Epithelial cell of esophagus (primary cell): ENCODE results near the gene HLA-DQB2.
"Not testable (repeated sequence)": the region's sequence is repeated elsewhere in the genome, so short reads cannot be mapped to it uniquely, and the experiment has no call there.

ENCODE experiments used
- DNase-seq: peaks from one replicate; pipeline ENCODE4 v3.0.0; 2010; ENCODE audit warnings: low read depth
- H3K4me3 ChIP-seq: 2 replicates; pipeline ENCODE4 v1.5.1; 2011; ENCODE audit warnings: mild to moderate bottlenecking, low read length, control low read depth
- CTCF ChIP-seq: IDR thresholded peaks from 2 replicates; pipeline ENCODE4 v1.5.1; 2011; ENCODE audit warnings: low read depth, mild to moderate bottlenecking, low read length, control low read depth, inconsistent platforms; ENCODE audit not compliant: insufficient read depth; ENCODE audit errors: missing control alignments

HLA-DQB2 gene

DNA sequence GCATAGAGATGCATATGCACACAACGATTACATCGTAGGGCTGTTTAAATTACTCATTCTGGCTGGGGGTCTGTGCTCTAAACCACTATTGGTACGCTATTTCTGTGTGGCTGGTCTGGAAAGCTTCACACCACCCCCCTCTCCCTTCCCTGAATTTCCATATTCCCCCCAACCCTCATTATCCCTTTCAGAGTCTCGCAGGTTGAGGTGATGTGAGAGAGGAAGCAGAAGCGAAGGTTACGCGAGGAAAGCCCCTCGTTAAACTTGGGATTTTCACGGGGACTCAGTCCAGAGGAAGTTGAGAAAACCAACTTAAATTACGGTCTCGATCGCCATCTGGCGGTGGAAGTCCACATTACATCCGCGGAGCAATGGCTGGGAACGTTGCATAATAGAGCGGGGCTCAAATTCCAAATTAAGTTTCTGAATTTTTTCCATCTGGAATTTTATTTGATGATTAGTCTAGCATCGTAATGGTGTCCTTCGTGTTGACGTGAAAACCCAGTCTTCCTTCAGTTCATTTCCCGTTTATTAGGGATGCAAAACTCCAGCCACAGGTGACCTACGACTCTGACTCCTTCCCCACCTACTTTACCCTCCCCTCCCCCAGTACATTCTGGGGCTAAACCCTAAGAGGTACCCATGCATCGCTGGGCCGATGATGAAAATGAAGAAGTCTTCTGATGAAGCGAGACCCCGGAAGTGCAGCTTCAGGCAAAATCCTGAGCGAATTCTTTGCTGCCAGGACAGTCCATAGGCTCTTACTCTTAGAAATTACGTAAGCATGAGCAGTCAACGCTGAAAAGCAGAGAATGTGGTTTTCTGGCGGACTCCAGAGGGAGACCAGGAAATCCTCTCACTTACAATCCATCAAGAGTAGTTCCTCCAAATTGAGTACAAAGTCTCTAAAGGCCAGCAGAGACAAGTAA lies 33.8 kb upstream of the HLA-DQB2 start:
- TF ChIP-seq CTCF: peak; percentile 76
- peak overlapping the region; percentile 2 for H3K4me3 ChIP-seq
- DNase-seq: peak; percentile 64

DNA sequence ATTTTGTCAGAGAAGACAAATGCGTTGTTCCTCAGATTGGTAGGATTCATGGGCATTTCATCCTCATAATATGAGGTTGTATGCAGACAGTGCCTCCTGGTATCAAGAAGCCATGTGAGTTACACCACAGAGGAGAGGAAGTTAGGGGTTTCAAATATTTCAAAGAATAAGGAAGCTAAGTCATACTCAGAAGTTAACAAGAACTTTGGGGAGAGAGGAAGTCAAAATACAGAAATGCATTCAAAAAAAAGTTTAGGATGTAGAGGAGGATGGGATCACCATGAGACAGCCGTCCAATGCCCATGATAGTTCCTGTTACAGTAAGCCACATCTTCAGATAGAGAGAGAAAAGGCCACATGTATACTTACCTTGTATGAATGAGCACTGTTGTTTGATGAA lies 31.2 kb upstream of the HLA-DQB2 start:
- no peak overlapping the region for H3K4me3 ChIP-seq
- no peak for DNase-seq
- TF ChIP-seq CTCF: no peak

- no peak for DNase-seq
- no peak overlapping the region for H3K4me3 ChIP-seq
- no peak for TF ChIP-seq CTCF
These were observed 29.6 kb upstream of the HLA-DQB2 start for GRCh38 chr6:32792901-32793435.

- TF ChIP-seq CTCF: no peak
- DNase-seq: peak; percentile 70
- H3K4me3 ChIP-seq: no peak overlapping the region
These were observed 27.0 kb upstream of the HLA-DQB2 start for GRCh38 chr6:32790306-32790705.

- TF ChIP-seq CTCF: peak; percentile 73
- H3K4me3 ChIP-seq: no peak overlapping the region
- DNase-seq: peak; percentile 70
These were observed 22.6 kb upstream of the HLA-DQB2 start for GRCh38 chr6:32785781-32786533.

- not testable (repeated sequence) for H3K4me3 ChIP-seq, DNase-seq
These were observed 19.6 kb upstream of the HLA-DQB2 start for GRCh38 chr6:32782923-32783322.

GRCh38 chr6:32779036-32779435 lies 15.7 kb upstream of the HLA-DQB2 start:
- DNase-seq: no peak
- no peak for TF ChIP-seq CTCF
- H3K4me3 ChIP-seq: no peak overlapping the region
